ENCODE measurements around the gene CLHC1. TPM values are rescaled to one million over a fixed set of nuclear protein-coding genes. Genes with fewer than 3 reads are reported as not detected.
A peak's percentile ranks its signal among the peaks of the same experiment; 100 is the strongest.

The CLHC1 gene
- total RNA-seq, 4 donors from 2014 or later: 1.2 to 15.9 (median 7.0) TPM

- peak overlapping the region in 3 of 4 donors; percentile 73 to 79 (median 76) for H3K27ac ChIP-seq
- peaks cover 21 to 71% (median 45%) of the 10 kb centered on the region in 4 donors for H3K4me1 ChIP-seq
- in situ Hi-C loops (cut with MboI; ENCODE audit: low pct_ligation_motif_present in 1 of 4, low pct_unique_long_range_greater_than_20kb in 1 of 4, low sequenced_read_pairs in 3 of 4) (no loop called here), intact Hi-C loops (cut with DNase I; ENCODE audit: low total_unique reads) (no loop called here)
- no peaks in the 10 kb centered on the region for H3K27me3 ChIP-seq
- H3K36me3 ChIP-seq: no peaks in the 10 kb centered on the region
- no peak for TF ChIP-seq POLR2AphosphoS5 (IDR thresholded peaks at IDR 0.05)
- TF ChIP-seq CTCF (IDR thresholded peaks at IDR 0.05): no peak
- TF ChIP-seq POLR2A (IDR thresholded peaks at IDR 0.05): no peak
- TF ChIP-seq EP300 (IDR thresholded peaks at IDR 0.05; ENCODE audit: low read depth): no peak
- WGBS, 2 donors (ENCODE audit: low coverage in 1 of 2): 72% methylated on average over 5 of the region's 5 CpGs; no CpG with 5 or more reads in 1 of the 2 donors
- H3K4me3 ChIP-seq: no peak overlapping the region
- no peaks in the 10 kb centered on the region for H3K9me3 ChIP-seq
- no peak for DNase-seq
Measured at GRCh38 chr2:55138882-55139229, 93.2 kb downstream of the CLHC1 start.

GRCh38 chr2:55138014-55138881 is 93.8 kb downstream of the CLHC1 start:
- Histone ChIP-seq H3K36me3 (no peaks in the 10 kb centered on the region), H3K9me3 (no peaks in the 10 kb centered on the region), H3K4me3 (no peak overlapping the region), H3K27me3 (no peaks in the 10 kb centered on the region), H3K27ac (peak overlapping the region; percentile 35 to 79 (median 74)), H3K4me1 (peaks cover 24 to 77% (median 46%) of the 10 kb centered on the region in 4 donors)
- DNase-seq: no peak
- TF ChIP-seq EP300 (IDR thresholded peaks at IDR 0.05; ENCODE audit: low read depth) (no peak), POLR2A (IDR thresholded peaks at IDR 0.05) (no peak), CTCF (IDR thresholded peaks at IDR 0.05) (no peak), POLR2AphosphoS5 (IDR thresholded peaks at IDR 0.05) (no peak)
- intact Hi-C loops (cut with DNase I; ENCODE audit: low total_unique reads): no loop called here
- WGBS, 2 donors (ENCODE audit: low coverage in 1 of 2): 52 to 56% methylated on average over 12 of the region's 12 CpGs
- in situ Hi-C loops (cut with MboI; ENCODE audit: low pct_ligation_motif_present in 1 of 4, low pct_unique_long_range_greater_than_20kb in 1 of 4, low sequenced_read_pairs in 3 of 4): no loop called here

- Histone ChIP-seq H3K27ac (peak overlapping the region; percentile 67 to 79 (median 74)), H3K4me1 (peaks cover 21 to 75% (median 42%) of the 10 kb centered on the region in 4 donors), H3K9me3 (no peaks in the 10 kb centered on the region), H3K36me3 (no peaks in the 10 kb centered on the region), H3K27me3 (no peaks in the 10 kb centered on the region), H3K4me3 (no peak overlapping the region)
- intact Hi-C loops (cut with DNase I; ENCODE audit: low total_unique reads): no loop called here
- TF ChIP-seq POLR2A (IDR thresholded peaks at IDR 0.05) (no peak), EP300 (IDR thresholded peaks at IDR 0.05; ENCODE audit: low read depth) (no peak), POLR2AphosphoS5 (IDR thresholded peaks at IDR 0.05) (no peak), CTCF (IDR thresholded peaks at IDR 0.05) (no peak)
- 68 to 78% methylated on average over 3 to 23 of the region's 23 CpGs for WGBS, 2 donors (ENCODE audit: low coverage in 1 of 2)
- in situ Hi-C loops (cut with MboI; ENCODE audit: low pct_ligation_motif_present in 1 of 4, low pct_unique_long_range_greater_than_20kb in 1 of 4, low sequenced_read_pairs in 3 of 4): no loop called here
- no peak for DNase-seq
Measured at GRCh38 chr2:55137024-55137958, 94.8 kb downstream of the CLHC1 start.

- H3K27ac ChIP-seq: peak overlapping the region; percentile 67 to 79 (median 74)
- intact Hi-C loops (cut with DNase I; ENCODE audit: low total_unique reads): no loop called here
- H3K4me1 ChIP-seq: peaks cover 16 to 63% (median 38%) of the 10 kb centered on the region in 4 donors
- in situ Hi-C loops (cut with MboI; ENCODE audit: low pct_ligation_motif_present in 1 of 4, low pct_unique_long_range_greater_than_20kb in 1 of 4, low sequenced_read_pairs in 3 of 4): no loop called here
- WGBS, 2 donors (ENCODE audit: low coverage in 1 of 2): 20 to 49% methylated on average over 1 to 4 of the region's 4 CpGs
- DNase-seq: peak; percentile 41
- H3K36me3 ChIP-seq: no peaks in the 10 kb centered on the region
- no peak overlapping the region for H3K4me3 ChIP-seq
- TF ChIP-seq EP300 (IDR thresholded peaks at IDR 0.05; ENCODE audit: low read depth): no peak
- no peak for TF ChIP-seq POLR2AphosphoS5 (IDR thresholded peaks at IDR 0.05)
- TF ChIP-seq CTCF (IDR thresholded peaks at IDR 0.05): no peak
- no peak for TF ChIP-seq POLR2A (IDR thresholded peaks at IDR 0.05)
- H3K27me3 ChIP-seq: no peaks in the 10 kb centered on the region
- no peaks in the 10 kb centered on the region for H3K9me3 ChIP-seq
Measured at GRCh38 chr2:55136138-55136541, 96.0 kb downstream of the CLHC1 start.
